SU-DHL-6 (cell line): Measurements from ENCODE around the gene APH1B.

ENCODE experiments used
- H2AFZ ChIP-seq: fragments of 200-600 bp; sonication (generic); 2 replicates; pipeline ENCODE4 v1.6.1; 2014; ENCODE audit warnings: low read depth, mild to moderate bottlenecking, moderate library complexity, mixed read lengths, antibody characterized with exemption, low read length; ENCODE audit not compliant: severe bottlenecking
- H3F3A ChIP-seq: fragments of 200-600 bp; shearing (Covaris generic); 2 replicates; pipeline ENCODE4 v1.6.0; 2016; ENCODE audit warnings: antibody characterized with exemption, mild to moderate bottlenecking; ENCODE audit not compliant: insufficient read depth
- H3K27ac ChIP-seq: fragments of 200-600 bp; sonication (generic); 2 replicates; pipeline ENCODE4 v1.5.1; 2016; ENCODE audit warnings: low read depth, mild to moderate bottlenecking, low read length, moderate library complexity, mixed read lengths
- H3K27me3 ChIP-seq: fragments of 200-600 bp; sonication (generic), shearing (Covaris generic); 2 replicates; pipeline ENCODE4 v1.6.0; 2014; ENCODE audit warnings: mild to moderate bottlenecking, low read length
- H3K36me3 ChIP-seq: fragments of 200-600 bp; sonication (generic); 2 replicates; pipeline ENCODE4 v1.6.1; 2014; ENCODE audit warnings: mild to moderate bottlenecking, low read length, mixed read lengths
- H3K4me2 ChIP-seq: fragments of 300-600, 200-600 bp; shearing (Covaris generic), sonication (generic); 2 replicates; pipeline ENCODE4 v1.6.0; 2014; ENCODE audit warnings: low read length, low read depth, mild to moderate bottlenecking; ENCODE audit not compliant: poor library complexity, severe bottlenecking
- H3K4me3 ChIP-seq: fragments of 200-600 bp; sonication (generic); 2 replicates; pipeline ENCODE4 v1.5.1; 2014; ENCODE audit warnings: antibody characterized with exemption, low read length, mild to moderate bottlenecking, mixed read lengths; ENCODE audit not compliant: insufficient read depth, poor library complexity, severe bottlenecking
- H3K79me2 ChIP-seq: fragments of 200-600 bp; sonication (generic); 2 replicates; pipeline ENCODE4 v1.6.1; 2014; ENCODE audit warnings: mild to moderate bottlenecking, low read length, moderate library complexity; ENCODE audit not compliant: insufficient read depth
- H3K9ac ChIP-seq: fragments of 200-600 bp; sonication (generic); 2 replicates; pipeline ENCODE4 v1.7.0; 2014; ENCODE audit warnings: mild to moderate bottlenecking, low read length
- H3K9me2 ChIP-seq: fragments of 200-600 bp; sonication (generic); replicated peaks from 2 replicates; pipeline ENCODE4 v1.6.1; 2014; ENCODE audit warnings: low read length; ENCODE audit not compliant: insufficient read depth
- H3K9me3 ChIP-seq: fragments of 200-600 bp; sonication (generic); 2 replicates; pipeline ENCODE4 v1.6.1; 2014; ENCODE audit warnings: low read length, mixed read lengths; ENCODE audit not compliant: insufficient read depth
- H4K20me1 ChIP-seq: fragments of 200-600 bp; sonication (generic); 2 replicates; pipeline ENCODE4 v1.6.1; 2014; ENCODE audit warnings: low read depth, mild to moderate bottlenecking, antibody characterized with exemption, low read length, moderate library complexity, mixed read lengths
- EZH2phosphoT487 ChIP-seq: fragments of 200-600 bp; sonication (generic), shearing (Covaris generic); conservative IDR thresholded peaks from 2 replicates; pipeline ENCODE4 v1.6.1; 2018; ENCODE audit warnings: mild to moderate bottlenecking, antibody characterized with exemption, low read length, moderate library complexity, mixed read lengths
- TF ChIP-seq, protein P1 (sequence below): fragments of 200-600 bp; sonication (generic); IDR thresholded peaks from one replicate; pipeline ENCODE4 v1.5.1; 2017; ENCODE audit warnings: antibody characterized with exemption, mild to moderate bottlenecking, low read length, moderate library complexity; ENCODE audit not compliant: insufficient read depth, poor library complexity, severe bottlenecking

APH1B gene

DNA sequence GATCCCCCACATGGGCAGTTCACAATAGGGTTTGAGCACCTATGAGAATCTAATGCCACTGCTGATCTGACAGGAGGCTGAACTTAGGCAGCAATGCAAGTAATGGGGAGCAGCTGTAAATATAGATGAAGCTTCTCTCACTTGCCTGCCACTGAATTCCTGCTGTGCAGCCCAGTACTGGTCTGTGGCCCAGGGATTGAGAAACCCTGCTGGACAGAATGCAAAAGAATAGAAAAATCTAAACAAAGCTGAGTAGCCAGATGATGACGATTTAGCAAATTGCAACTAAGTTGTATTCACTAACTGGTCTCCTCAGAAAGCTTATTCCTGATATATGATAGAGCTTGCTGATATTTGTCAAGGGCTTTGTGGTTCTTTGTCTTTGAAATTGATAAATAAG, 34.3 kb upstream of the APH1B start:
- no peaks in the 10 kb centered on the region for H3F3A ChIP-seq
- H3K27ac ChIP-seq: no peak overlapping the region

DNA sequence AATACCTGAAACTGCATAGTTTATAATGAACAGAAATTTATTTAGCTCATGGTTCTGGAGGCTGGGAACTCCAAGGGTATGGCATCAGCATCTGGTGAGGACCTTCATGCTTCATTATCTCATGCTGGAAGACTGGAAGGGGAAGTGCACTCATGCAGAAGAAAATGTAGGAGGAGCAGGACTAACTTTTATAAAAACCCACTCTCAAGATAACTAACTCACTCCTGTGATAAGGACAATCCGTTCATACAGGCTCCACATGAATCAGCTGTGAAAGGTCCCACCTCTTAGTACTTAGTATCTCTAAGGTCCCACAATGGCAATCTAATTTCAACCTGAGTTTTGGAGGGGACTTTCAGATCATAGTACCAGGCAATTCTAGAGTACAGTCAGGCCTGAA, 33.6 kb upstream of the APH1B start:
- TF ChIP-seq, protein P1, sequence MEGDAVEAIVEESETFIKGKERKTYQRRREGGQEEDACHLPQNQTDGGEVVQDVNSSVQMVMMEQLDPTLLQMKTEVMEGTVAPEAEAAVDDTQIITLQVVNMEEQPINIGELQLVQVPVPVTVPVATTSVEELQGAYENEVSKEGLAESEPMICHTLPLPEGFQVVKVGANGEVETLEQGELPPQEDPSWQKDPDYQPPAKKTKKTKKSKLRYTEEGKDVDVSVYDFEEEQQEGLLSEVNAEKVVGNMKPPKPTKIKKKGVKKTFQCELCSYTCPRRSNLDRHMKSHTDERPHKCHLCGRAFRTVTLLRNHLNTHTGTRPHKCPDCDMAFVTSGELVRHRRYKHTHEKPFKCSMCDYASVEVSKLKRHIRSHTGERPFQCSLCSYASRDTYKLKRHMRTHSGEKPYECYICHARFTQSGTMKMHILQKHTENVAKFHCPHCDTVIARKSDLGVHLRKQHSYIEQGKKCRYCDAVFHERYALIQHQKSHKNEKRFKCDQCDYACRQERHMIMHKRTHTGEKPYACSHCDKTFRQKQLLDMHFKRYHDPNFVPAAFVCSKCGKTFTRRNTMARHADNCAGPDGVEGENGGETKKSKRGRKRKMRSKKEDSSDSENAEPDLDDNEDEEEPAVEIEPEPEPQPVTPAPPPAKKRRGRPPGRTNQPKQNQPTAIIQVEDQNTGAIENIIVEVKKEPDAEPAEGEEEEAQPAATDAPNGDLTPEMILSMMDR: no peak
- no peaks in the 10 kb centered on the region for H3F3A ChIP-seq
- H2AFZ ChIP-seq: no peak overlapping the region
- H4K20me1 ChIP-seq: no peaks in the 10 kb centered on the region
- H3K9me3 ChIP-seq: no peaks in the 10 kb centered on the region
- peaks cover 6% of the 10 kb centered on the region; the same call in 1 of the 2 replicates for H3K36me3 ChIP-seq
- H3K9me2 ChIP-seq: no peaks in the 10 kb centered on the region
- H3K9ac ChIP-seq: no peak overlapping the region
- H3K79me2 ChIP-seq: peaks cover 28% of the 10 kb centered on the region
- H3K27ac ChIP-seq: no peak overlapping the region
- no peak overlapping the region for H3K4me2 ChIP-seq
- H3K4me3 ChIP-seq: no peak overlapping the region
- H3K27me3 ChIP-seq: no peaks in the 10 kb centered on the region

More for the DNA sequence above, 34.3 kb upstream of the APH1B start:
- Histone ChIP-seq H3K36me3 (peaks cover 6% of the 10 kb centered on the region; the same call in 1 of the 2 replicates), H2AFZ (no peak overlapping the region), H3K9ac (no peak overlapping the region), H3K27me3 (no peaks in the 10 kb centered on the region), H3K4me2 (no peak overlapping the region), H3K79me2 (peaks cover 34% of the 10 kb centered on the region), H3K9me2 (no peaks in the 10 kb centered on the region), H4K20me1 (no peaks in the 10 kb centered on the region), H3K9me3 (no peaks in the 10 kb centered on the region), H3K4me3 (no peak overlapping the region)
- no peak for TF ChIP-seq EZH2phosphoT487
- TF ChIP-seq, protein P1: no peak

DNA sequence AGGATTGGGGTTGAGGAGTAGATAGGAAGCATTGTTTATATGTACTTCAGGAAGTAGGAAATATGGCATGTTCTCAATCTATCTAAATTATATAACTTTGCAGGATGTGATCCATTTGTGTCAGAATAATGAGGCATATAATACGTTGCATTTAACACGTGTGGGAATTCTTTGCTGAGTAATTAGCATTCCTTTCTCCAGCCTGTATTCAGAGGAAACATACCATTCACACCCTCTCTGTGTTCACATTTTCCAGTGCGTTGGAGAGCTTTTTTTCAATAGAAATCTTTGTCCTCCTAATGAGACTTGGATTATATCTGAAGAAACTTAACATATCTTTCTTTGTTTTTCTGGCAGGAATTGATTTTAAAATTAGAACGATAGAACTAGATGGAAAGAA, 33.0 kb upstream of the APH1B start:
- no peaks in the 10 kb centered on the region for H3F3A ChIP-seq

More for the DNA sequence above, 33.0 kb upstream of the APH1B start:
- no peak overlapping the region for H3K4me3 ChIP-seq
- H3K36me3 ChIP-seq: peaks cover 6% of the 10 kb centered on the region; the same call in 1 of the 2 replicates
- H3K79me2 ChIP-seq: peaks cover 24% of the 10 kb centered on the region
- H3K9me3 ChIP-seq: no peaks in the 10 kb centered on the region
- H3K4me2 ChIP-seq: no peak overlapping the region
- H3K27ac ChIP-seq: no peak overlapping the region
- no peak overlapping the region for H3K9ac ChIP-seq
- H3K9me2 ChIP-seq: no peaks in the 10 kb centered on the region
- no peaks in the 10 kb centered on the region for H3K27me3 ChIP-seq
- no peaks in the 10 kb centered on the region for H4K20me1 ChIP-seq
- H2AFZ ChIP-seq: no peak overlapping the region
- TF ChIP-seq, protein P1: no peak
- TF ChIP-seq EZH2phosphoT487: no peak
